ENCODE data around the gene ALDOA.

DNA sequence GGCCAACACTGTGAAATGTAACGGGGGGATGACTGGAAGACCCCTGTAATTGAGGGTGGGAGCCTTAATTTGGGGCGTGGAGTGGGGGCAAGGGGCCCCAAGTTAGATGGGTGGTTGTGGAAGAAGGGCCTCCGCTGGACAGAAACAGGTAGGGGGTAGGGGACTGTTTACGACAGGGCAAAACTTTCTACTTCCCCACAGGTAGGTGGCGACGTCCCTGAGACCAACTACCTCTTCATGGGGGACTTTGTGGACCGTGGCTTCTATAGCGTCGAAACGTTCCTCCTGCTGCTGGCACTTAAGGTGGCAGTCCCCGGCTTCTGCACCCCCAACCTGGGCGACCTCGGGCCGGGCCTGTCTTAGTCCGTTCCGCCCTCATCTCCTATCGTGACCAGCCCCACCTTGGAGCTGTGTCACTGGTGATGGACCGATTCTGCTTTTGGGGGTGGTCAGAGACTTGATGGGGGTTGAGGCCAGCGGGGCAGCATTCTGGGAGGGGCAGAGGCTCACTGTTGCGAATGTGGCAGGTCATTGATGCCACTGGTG lies 17.1 kb downstream of the ALDOA start:
- TF ChIP-seq, protein P1, sequence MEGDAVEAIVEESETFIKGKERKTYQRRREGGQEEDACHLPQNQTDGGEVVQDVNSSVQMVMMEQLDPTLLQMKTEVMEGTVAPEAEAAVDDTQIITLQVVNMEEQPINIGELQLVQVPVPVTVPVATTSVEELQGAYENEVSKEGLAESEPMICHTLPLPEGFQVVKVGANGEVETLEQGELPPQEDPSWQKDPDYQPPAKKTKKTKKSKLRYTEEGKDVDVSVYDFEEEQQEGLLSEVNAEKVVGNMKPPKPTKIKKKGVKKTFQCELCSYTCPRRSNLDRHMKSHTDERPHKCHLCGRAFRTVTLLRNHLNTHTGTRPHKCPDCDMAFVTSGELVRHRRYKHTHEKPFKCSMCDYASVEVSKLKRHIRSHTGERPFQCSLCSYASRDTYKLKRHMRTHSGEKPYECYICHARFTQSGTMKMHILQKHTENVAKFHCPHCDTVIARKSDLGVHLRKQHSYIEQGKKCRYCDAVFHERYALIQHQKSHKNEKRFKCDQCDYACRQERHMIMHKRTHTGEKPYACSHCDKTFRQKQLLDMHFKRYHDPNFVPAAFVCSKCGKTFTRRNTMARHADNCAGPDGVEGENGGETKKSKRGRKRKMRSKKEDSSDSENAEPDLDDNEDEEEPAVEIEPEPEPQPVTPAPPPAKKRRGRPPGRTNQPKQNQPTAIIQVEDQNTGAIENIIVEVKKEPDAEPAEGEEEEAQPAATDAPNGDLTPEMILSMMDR (IDR thresholded peaks at IDR 0.05) = no peak
- TF ChIP-seq POLR2A (IDR thresholded peaks at IDR 0.05) = no peak

Data from uterus (tissue), 2 donors.